Mucosa of gallbladder (tissue), 1 donor: ENCODE measurements around the gene KLHL22. TPM values are rescaled to one million over a fixed set of nuclear protein-coding genes. Genes with fewer than 3 reads are reported as not detected.

ENCODE experiments used
- DNase-seq: peaks from one replicate; pipeline ENCODE4 v3.0.0-alpha.2; 2020; ENCODE audit warnings: low spot score
- total RNA-seq: library from RNA; stranded (reverse); gene quantifications from one replicate; pipeline ENCODE4 v1.2.1, GENCODE V29; 2021
- donor health status: DM: no; HTN: no; CAD: no.

The KLHL22 gene
- total RNA-seq, 1 donor from 2014 or later: 26.6 TPM

DNA sequence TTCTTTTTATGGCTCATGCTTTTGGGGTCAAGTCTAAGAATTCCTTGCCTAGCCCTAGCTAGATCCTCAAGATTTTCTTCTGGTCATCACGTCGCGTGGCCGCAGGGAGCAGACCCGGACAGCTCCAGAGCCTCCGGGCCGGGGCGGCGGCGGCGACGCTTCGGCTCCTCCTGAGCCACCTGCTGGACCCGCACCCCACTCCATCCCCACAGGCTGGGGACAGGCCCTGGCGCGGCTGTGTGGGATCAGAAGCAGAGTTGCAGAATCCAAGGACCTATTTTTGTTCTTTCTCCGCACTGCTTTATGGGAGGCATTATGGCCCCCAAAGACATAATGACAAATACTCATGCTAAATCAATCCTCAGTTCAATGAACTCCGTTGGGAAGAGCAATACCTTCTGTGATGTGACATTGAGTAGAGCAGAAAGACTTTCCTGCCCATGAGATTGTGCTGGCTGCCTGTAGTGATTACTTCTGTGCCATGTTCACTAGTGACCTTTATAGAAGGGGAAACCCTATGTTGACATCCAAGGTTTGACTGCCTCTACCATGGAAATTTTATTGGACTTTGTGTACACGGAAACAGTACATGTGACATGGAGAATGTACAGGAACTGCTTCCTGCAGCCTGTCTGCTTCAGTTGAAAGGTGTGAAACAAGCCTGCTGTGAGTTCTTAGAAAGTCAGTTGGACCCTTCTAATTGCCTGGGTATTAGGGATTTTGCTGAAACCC lies 45.6 kb downstream of the KLHL22 start:
- no peak for DNase-seq

DNA sequence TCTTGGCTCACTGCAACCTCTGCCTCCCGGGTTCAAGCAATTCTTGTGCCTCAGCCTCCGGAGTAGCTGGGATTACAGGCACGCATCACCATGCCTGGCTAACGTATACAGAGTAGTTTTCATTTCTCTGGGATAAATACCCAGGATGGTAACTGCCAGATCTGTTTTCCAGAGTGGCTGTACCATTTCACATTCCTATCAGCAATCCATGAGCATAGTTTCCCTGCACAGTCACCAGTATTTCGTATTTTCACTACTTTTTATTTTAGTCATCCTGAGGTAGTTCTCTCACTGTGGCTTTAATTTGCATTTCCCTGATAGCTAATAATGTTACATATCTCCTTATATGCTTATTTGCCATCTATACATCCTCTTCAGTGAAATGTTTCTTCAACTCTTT lies 47.0 kb downstream of the KLHL22 start:
- no peak for DNase-seq

DNA sequence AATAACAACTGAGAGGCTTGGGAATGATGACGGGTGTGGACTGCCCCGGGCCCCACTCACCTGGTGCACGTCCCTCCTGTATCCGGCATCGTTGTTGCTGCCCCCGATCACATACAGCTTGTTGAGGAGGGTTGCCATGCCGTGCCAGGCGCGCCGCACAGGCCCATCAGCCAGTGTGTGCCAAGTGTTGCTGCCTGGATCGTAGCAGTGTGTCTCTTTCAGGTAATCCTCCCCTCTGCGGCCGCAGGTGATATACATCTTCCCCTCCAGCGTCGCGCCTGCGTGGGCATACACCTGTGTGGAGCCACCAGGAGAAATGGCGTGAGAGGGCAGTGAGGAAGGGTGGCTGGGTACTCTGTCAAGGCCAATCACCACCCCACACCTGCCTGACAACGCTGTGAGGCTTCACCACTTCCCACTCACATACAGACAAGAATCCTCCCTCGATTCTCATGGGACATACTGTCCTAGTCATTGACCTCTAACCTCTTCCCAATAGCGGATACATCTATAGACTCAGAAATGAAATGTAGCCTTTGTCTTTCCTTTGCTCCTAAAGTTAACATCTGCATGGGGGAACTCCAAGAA lies 49.1 kb downstream of the KLHL22 start:
- no peak for DNase-seq

DNA sequence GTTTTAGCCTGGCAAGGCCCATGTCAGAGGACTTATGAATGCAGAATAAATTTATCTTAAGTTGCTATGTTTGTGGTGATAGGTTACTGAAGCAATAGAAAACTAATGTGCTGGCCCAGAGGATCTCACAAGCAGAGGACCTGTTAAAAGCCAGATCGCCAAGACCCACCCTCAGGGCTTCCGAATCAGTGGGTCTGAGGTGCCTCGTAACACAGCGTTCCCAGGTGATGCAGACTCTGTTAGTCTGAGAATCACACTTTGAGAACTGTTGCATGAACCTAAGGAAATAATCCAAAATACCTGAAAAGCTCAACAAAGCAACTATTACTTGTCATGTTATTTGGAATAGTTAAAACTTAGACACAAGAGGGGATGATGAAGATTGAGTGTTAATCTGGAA lies 51.3 kb downstream of the KLHL22 start:
- DNase-seq: no peak

DNA sequence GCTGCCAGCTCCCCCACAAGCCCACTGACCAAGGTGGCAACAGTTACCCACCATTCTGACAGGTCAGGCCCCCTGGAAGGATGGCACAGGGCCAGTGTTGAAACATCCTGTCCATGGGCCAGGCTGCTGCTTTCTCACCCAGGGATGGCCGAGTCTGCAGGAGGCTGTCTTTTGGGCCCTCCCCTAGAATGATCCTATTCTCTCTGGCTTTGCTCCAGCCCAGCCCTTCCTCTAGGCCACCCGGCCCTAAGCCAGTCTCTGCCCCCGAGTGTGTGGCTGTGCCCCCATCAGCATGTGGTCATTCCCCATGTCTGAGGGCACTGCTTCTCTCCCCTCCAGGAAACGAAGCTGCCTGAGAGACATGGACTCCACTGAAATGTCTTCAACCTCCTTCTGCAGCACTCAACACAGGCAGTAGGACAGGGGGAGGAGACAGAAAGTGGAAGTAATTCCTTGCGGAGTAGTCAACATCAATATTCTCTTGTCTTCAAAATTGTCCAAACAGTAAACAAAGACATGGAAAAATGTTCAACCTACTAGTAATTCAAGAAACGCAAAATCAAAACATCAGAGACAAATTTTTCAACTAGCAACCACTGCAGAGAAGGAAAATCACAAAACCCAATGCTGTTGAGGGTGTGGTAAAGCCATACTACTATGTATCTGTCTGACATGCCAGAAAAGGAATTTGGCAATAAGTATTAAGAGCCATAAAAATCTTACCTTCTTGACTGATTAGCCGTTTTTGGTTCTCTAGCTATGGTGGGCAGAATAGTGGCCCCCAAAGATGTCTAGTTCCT lies 52.9 kb downstream of the KLHL22 start:
- DNase-seq: no peak

DNA sequence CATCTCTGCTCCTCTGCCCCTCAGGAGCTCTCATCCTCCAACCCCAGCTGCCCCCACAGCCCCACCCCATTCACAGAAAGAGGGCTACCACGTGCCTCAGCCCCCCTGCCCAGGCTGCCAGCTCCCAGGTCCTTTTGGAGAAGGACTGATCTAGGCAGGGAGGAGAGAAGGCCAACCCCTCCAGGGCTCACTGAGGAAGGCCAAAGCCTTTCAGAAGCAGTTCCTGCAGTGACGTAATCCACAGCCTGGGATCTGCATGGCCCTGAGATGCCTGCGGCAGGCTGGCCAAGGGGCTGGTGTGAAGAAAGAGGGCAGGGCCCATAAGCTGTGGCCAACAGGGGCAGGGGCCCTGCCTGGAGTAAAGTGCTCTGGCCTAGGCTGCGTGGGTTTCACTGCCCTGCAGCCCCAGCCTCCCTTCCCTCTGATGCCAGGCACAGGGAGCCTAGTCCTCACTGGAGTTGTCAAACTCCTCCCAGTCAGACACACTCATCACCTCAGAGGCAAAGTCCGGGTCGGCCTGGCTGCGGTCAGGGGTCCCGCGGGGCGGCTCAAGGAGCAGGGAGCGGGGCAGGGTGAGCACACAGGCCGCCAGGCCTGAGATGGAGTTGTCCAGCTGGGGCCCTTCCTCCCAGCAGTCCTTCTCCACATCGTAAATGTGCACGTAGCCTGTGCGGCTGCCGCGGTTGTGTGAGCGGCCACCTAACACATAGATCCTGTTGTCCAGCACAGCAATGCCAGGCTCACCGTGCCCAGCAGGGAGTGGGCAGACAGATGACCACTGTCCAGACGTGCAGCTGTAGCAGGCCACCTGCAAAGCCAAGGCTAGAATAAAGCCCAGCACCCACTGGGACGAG lies 53.7 kb downstream of the KLHL22 start:
- DNase-seq: no peak

DNA sequence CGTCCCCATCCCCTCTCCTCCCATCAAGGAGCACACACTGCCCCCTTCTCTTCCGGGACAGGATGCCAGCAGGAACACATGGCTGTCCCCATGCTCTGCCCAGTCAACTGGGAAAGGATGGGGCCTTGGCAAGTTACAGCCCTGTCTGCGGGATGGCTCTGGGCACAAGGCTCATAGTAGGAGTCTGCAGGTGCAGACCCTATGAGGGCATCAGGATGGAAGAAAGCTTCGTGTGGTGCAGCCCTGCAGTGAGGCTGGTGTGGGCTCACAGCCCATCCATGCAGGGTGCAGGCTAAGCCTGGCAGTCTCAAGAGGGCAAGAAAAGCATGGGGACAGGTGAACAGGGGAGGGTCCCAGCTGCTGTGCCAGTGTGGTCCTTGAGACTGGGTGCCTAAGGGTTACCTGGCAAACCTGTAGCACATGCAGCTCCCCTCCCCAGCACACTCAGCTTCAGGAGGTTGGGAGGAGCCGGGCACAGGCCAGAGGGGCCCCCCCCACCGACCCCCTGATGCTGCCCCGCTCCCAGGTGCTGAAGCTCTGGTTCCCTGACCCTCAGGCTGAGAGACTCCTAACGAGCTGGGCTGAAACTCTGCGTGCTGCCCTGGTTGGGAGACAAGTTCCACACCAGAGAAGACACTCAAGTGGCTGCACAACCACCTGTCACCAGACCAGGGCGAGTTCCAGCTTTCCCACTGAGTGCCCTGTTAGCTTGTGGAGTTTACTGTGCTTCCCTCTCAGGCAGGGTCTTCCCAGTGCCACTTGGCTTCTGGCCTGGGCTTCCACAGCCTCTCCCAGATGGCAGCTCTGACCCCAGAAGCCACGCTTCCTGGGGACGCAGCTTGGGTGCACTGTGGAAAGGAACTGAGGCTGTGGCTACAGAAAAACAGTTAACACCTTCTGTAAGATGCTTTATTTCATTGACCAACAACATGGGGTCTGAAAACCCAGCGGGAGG lies 54.7 kb downstream of the KLHL22 start:
- no peak for DNase-seq

DNA sequence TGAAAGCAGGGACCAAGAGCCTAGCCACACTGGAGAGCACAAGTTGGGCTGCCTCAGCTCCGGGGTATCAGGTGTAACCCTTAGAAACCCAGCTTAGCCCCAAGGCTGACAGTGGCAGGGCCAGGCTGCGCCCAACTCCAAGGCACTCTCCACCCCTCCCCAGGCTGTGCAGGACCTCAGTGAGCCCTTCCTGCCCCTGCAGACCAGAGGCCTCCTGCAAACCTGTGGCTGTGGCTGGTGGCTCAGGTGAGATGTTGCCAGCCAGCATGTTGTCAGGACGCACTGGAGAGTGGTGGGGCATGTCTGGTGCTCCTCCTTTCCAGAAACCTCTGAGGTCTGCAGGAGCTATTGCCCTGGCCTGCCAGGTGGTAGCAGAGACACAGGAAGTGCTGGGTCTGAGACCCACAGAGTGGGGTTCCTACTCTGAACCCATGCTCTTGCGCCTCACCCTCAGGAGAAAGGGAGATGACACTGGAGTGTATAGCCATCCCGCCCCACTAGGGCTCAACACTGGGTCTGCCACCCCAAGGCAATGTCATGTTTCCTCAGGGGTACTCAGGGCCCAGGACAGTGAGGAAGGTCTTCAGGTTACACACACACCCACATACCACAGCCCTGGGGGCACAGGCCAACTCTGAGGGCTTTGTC lies 55.5 kb downstream of the KLHL22 start:
- DNase-seq: no peak

DNA sequence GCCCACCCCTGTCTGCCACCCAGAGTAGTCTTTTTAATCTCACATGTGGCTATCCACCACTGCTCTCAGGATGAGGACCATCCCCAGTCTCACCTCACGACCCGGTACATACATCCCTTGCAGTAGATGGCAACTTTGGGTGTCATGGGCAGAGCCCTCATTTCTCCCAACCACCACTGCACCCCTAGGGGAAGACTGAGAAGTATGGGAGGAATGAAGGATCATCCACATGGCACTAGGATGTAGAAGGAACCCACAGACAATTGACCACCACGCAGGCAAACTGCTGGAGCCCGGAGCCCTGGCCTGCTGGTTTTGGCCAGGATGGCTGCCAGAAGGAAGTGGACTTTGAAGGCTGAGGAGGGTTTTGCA lies 56.1 kb downstream of the KLHL22 start:
- DNase-seq: no peak

DNA sequence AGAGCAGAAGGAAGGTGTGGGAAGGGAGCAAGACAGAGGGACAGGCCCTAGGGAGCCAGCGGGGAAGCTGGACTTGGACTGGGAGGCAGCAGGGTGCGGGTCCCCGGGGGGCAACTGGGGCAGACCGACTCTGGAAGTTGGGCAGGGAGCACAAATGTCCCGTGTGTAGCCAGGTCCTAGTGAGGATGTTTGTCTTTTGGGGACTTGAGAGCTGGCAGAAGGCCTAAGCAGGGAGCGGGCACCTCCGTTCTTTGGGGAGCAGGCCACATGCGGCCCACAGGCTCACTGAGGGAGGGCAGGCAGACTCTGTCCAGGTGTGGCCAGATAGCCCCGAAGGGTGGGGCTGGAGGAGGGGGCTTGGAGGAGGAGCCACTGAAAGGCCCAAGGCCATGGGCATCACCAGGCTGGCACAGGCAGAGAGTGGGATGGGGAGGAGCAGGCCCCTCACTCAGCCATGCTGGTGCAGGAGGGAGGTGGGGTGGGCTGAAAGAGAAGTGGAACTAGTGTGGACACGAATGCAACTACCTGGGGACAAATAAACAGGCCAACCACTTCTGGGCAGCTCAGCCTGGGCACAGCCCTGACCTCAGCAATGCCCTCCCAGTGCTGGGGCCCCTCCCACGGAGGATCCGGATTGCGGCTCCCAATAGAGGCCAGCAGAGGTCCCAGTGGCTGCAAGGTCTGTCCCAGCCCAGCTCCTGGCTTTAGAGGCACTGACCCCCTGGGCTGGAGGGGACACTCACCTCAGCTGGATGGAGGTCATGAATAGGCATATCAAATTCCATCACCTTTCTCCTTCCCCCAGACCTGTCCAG lies 56.7 kb downstream of the KLHL22 start:
- no peak for DNase-seq

DNA sequence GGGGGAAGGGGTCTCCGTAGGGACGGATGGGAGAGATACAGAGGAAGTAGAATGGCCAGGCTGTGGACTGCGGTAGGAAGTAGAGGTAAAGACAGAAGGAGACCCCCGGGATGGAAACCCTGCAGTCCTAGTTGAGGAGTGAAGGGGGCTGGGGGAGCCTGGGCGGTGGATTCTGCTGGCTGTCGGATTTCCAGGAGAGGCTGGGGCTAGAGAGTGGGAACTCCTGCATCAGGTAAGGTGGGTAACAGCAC lies 57.2 kb downstream of the KLHL22 start:
- DNase-seq: no peak

DNA sequence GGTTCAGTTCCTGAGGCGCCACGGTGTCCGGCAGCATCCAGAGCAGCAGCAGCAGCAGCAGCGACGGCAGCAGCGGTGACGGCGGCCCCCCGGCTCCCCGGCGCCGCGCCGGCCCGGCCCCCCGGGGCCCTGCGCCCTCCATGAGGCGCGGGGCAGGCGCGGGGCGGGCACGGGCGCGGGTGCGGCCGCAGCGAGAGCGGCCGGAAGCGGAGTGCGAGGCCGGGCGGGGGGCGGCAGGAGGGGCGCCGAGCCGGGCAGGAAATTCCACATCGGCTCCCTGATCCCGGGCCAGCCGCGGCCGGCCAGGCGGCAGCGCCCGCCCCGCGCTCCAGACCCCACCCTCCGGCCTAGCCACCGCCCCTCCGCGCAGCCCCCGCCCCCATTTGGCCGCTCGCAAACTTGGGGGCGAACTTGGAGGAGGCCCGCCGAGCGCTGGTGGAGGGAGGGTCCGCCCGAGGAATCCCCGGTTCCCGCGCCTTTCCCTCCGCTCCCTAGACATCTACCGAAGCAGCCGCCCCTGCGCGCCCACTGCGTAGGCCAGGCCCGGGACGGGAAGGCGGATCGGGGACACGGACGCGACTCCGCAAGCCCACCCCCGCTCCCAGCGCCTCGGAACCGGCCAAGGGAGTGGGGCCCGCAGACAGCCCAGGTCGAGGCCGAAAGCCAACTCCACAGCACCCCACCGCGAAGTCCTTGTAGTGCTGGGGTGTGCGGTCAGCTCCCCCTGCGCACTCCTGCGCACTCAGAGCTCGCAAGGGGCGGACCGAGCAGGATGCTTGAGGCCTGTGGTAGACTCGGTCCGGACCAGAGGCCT lies 57.8 kb downstream of the KLHL22 start, which contains the start of gene SCARF2:
SCARF2 (minus strand) TSS at position 213 of the 814 bp plus-strand sequence; CDS start at position 142, 71 bp downstream.
- peak; percentile 46 for DNase-seq

DNA sequence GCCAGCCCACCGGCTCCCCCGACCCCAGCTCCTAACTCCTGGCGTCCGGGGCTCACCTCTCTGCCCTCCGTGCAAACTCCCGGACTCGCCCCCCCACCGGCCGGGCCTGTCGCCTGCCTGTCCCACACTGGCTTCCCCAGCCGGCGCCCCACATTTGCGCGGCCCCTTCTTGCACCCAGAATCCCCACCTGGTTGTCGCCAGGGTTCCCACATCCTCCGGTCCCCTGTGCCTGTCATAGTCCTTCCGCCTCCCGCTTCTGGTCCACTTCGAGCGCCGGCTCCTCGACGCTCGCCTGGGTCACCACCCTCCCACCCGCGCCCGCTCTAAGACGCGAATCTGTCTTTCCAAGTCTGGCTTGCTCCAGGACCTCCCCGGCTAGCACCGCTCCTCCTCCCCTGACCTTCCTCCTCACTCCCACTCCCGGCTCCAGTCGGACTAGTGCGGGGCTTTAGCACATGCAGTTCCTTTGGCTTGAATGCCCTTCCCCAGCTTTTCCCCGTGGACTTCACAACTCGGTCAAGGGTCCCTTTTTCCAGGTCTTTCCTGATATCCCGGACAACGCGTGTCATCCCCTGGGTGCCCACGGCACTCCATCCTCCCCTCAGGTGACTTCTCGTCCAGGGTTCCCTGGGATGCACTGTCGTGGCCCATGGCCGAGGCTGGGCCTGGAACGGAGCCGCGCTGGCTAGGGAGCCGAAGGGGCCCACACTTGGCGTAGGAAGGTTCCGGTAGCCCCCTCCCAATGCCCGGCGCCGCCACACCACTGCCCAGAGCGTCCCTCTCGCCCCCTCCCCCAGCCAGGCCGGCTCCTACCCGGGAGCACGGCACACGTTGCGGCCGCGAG lies 58.6 kb downstream of the KLHL22 start:
- no peak for DNase-seq

DNA sequence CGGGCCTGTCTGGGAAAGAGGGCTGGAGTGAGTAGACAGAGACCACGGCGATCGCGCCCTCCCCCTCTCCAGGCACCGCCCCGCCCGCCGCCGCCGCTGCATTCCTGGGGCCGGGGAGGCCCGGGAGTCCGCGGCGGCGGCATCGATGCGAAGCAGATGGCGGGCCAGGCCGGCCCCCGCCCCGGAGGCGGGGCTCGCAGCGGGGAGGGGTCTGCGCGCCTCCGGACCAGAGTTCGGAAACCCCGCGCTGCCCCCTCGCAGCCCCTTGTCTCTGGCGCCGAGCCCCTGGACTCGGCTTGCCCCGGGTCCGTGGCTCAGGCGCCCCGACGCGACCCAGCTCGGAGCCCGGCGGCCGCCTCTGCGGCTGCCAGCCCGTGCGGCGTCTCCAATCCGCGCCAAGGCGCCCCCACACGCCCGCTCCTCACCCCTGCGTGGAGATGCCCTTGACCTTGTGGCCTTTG lies 59.3 kb downstream of the KLHL22 start:
- no peak for DNase-seq

DNA sequence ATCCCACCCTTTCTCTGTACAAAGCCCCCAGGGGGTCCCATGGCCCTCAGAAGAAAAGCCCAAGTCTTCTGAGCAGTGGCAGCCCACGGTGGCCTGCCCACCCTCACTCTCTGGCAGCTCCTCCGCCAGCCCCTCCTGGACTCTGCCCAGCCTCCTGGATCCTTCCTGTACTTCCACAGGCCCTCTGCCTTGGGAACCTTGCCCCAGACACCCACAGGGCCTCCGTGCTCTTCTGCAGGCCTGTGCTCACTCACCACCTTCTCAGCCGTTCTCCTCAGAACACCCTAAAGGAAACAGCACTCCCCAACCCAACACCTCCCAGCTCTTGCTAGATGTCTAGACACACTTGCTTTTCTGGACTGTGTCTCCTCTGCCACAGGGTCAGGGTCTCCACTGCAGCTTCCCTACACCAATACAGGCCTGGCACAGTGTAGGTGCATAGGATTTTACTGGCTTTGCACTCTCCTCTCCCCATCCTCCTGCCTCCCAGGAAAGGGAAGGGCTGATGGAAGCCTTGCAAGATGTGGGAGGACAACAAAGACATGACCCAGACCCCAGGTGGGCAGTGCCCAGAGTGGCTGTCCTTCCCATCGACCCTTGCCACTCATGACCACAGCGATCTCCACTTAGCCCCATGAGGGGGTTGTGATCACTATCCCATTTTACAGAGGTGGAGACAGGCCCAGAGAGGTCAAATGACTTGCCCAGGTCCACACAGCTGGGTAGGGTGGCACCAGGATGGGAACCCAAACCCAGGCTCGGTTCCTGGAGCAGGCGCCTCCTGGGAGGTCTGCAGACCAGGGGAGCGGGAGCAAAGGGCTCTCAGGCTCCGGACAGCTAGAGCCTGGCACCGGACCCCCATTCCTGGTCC lies 59.9 kb downstream of the KLHL22 start:
- no peak for DNase-seq

DNA sequence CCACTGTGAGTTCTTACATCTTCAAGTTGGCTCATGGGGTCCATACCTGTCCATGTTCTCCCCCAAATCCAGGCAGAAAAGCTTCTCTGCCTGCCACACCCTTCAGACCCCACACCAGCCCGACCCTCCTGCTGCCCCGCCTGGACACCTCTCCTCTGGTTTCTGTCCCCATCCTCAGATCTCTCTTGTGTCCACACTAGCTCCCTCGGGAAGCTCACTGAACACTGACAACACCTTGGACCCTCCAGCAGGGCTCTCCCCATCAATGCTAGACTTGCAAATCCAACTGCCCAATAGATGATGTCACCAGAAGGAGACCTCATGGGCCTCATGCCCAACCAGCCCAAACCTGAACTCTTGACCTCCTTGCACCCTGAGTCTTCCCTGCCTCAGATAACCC lies 60.8 kb downstream of the KLHL22 start:
- no peak for DNase-seq

DNA sequence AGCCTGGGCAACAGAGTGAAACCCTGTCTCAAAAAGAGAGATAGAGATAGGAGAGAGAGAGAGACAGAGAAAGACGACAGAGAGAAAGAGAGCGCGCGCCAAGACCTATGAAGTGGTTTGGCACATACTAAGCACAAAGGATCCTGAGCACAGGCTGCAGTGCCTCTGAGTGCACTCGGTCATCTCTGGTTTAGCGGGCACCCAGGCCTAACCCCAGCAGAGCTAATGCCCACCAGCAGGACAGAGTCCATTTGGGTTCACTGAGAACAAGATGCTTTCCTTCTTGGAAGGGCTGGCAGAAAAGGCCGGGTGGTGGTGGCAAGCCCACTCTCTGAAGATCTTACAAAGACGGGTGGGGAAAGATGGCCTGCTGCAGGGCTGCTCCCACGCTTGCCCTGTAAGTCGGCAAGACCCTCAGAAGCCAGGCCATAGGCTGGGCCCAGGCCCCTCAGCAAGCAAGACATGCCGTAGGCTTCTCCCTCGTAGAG lies 61.3 kb downstream of the KLHL22 start:
- DNase-seq: no peak
